DOHH2 (cell line): Measurements from ENCODE around the gene NPAS3.

Experiments
- EZH2phosphoT487 ChIP-seq: fragments of 200-600 bp; sonication (generic); IDR thresholded peaks from 2 replicates; pipeline ENCODE4 v1.6.1; 2017; ENCODE audit warnings: borderline replicate concordance, mild to moderate bottlenecking, antibody characterized with exemption, low read length, moderate library complexity, mixed read lengths
- TF ChIP-seq, protein P1 (sequence below): fragments of 200-600 bp; sonication (generic); IDR thresholded peaks from one replicate; pipeline ENCODE4 v1.5.1; 2014; ENCODE audit warnings: antibody characterized with exemption, mild to moderate bottlenecking, low read depth, low read length; ENCODE audit not compliant: poor library complexity, severe bottlenecking

GRCh38 chr14:33457617-33458016, 518.9 kb downstream of the NPAS3 start:
- TF ChIP-seq, protein P1, sequence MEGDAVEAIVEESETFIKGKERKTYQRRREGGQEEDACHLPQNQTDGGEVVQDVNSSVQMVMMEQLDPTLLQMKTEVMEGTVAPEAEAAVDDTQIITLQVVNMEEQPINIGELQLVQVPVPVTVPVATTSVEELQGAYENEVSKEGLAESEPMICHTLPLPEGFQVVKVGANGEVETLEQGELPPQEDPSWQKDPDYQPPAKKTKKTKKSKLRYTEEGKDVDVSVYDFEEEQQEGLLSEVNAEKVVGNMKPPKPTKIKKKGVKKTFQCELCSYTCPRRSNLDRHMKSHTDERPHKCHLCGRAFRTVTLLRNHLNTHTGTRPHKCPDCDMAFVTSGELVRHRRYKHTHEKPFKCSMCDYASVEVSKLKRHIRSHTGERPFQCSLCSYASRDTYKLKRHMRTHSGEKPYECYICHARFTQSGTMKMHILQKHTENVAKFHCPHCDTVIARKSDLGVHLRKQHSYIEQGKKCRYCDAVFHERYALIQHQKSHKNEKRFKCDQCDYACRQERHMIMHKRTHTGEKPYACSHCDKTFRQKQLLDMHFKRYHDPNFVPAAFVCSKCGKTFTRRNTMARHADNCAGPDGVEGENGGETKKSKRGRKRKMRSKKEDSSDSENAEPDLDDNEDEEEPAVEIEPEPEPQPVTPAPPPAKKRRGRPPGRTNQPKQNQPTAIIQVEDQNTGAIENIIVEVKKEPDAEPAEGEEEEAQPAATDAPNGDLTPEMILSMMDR: no peak
- TF ChIP-seq EZH2phosphoT487: no peak
